NOMO-1 (cell line): ENCODE data around the gene LAG3.

Experiments used
- DNase-seq, 2 experiments: peaks; one replicate each; lab custom pipeline; 2025; ENCODE audit not compliant: unreplicated experiment in 2 of 2; lab: John Stamatoyannopoulos, UW

The LAG3 gene

GRCh38 chr12:6771091-6771495, 1.2 kb upstream of the LAG3 start:
- DNase-seq = no peak

GRCh38 chr12:6771509-6772330, 600 bp upstream of the LAG3 start:
- no peak for DNase-seq

- DNase-seq = no peak
Observed at GRCh38 chr12:6772726-6773589, 638 bp downstream of the LAG3 start.

- DNase-seq = no peak
Observed at GRCh38 chr12:6773590-6774351, 1.5 kb downstream of the LAG3 start.

- no peak for DNase-seq
Observed at GRCh38 chr12:6774499-6775062, 2.3 kb downstream of the LAG3 start.

- DNase-seq = no peak
Observed at GRCh38 chr12:6775185-6776174, 3.2 kb downstream of the LAG3 start.

- DNase-seq = no peak
Observed at GRCh38 chr12:6777386-6777785, 5.1 kb downstream of the LAG3 start.

- DNase-seq = no peak
Observed at GRCh38 chr12:6778217-6778573, 5.9 kb downstream of the LAG3 start.

GRCh38 chr12:6778574-6779550, 6.5 kb downstream of the LAG3 start:
- DNase-seq = peak; percentile 82 to 91

GRCh38 chr12:6779708-6780432, 7.5 kb downstream of the LAG3 start:
- DNase-seq = no peak

- DNase-seq = no peak
Observed at GRCh38 chr12:6780573-6780972, 8.3 kb downstream of the LAG3 start.

- DNase-seq = no peak
Observed at GRCh38 chr12:6782119-6782518, 9.8 kb downstream of the LAG3 start.

GRCh38 chr12:6782850-6783566, 10.7 kb downstream of the LAG3 start:
- DNase-seq = no peak

GRCh38 chr12:6783828-6784227, 11.5 kb downstream of the LAG3 start:
- no peak for DNase-seq

GRCh38 chr12:6784296-6784695, 12.0 kb downstream of the LAG3 start:
- DNase-seq = no peak

- DNase-seq = no peak
Observed at GRCh38 chr12:6784761-6785160, 12.4 kb downstream of the LAG3 start.

GRCh38 chr12:6786416-6787094, 14.2 kb downstream of the LAG3 start:
- no peak for DNase-seq
